Caco-2 (cell line): Measurements from ENCODE around the gene DMTF1. TPM values are rescaled to one million over a fixed set of nuclear protein-coding genes. Genes with fewer than 3 reads are reported as not detected.
"Not testable (repeated sequence)": the region's sequence is repeated elsewhere in the genome, so short reads cannot be mapped to it uniquely, and the experiment has no call there.

ENCODE experiments used
- BruUV-seq: library from RNA; stranded (reverse); fragments of 400-500 nt; replicated peaks from 2 replicates; lab custom pipeline; 2021; lab: Mats Ljungman, UMichigan
- CTCF ChIA-PET: fragments of 300-600 bp; sonication (Branson Sonifier 250); formaldehyde crosslinking; loops from one replicate; lab custom pipeline; 2022; ENCODE audit warnings: antibody characterized with exemption; lab: Charles Lee
- POLR2A ChIA-PET: fragments of 300-600 bp; sonication (Branson Sonifier 250); formaldehyde crosslinking; loops from one replicate; lab custom pipeline; 2022; ENCODE audit warnings: antibody characterized with exemption; lab: Charles Lee
- DNase-seq, 2 experiments: peaks; one replicate each; pipeline versions ENCODE4 v3.0.0 to v3.0.0-alpha.2; 2020 to 2022
- H3K27me3 ChIP-seq: replicated peaks from 2 replicates; pipeline ENCODE4 v1.6.0; 2011; ENCODE audit warnings: low read length; ENCODE audit not compliant: control insufficient read depth, insufficient read depth
- H3K36me3 ChIP-seq: 2 replicates; pipeline ENCODE4 v1.5.1; 2011; ENCODE audit warnings: low read length; ENCODE audit not compliant: control insufficient read depth, insufficient read depth
- H3K4me1 ChIP-seq: fragments of 250-450 bp; sonication (Bioruptor Pico); 2 replicates; pipeline ENCODE4 v1.5.1; 2020; ENCODE audit warnings: mild to moderate bottlenecking
- H3K4me3 ChIP-seq: 2 replicates; pipeline ENCODE4 v1.5.1; 2011; ENCODE audit warnings: low read depth, mild to moderate bottlenecking, control low read depth, low read length
- H3K9me3 ChIP-seq: fragments of 250-450 bp; sonication (Bioruptor Pico); 2 replicates; pipeline ENCODE4 v1.5.1; 2020; ENCODE audit warnings: mild to moderate bottlenecking, moderate library complexity
- H3K27ac Mint-ChIP-seq: one replicate; pipeline ENCODE4 v1.8.0; 2022; ENCODE audit warnings: mixed read lengths; ENCODE audit not compliant: unreplicated experiment
- H3K27me3 Mint-ChIP-seq: one replicate; pipeline ENCODE4 v1.8.0; 2022; ENCODE audit warnings: mixed read lengths; ENCODE audit not compliant: insufficient read depth, unreplicated experiment
- H3K36me3 Mint-ChIP-seq: one replicate; pipeline ENCODE4 v1.8.0; 2022; ENCODE audit warnings: mild to moderate bottlenecking, mixed read lengths; ENCODE audit not compliant: insufficient read depth, unreplicated experiment
- H3K4me1 Mint-ChIP-seq: one replicate; pipeline ENCODE4 v1.8.0; 2022; ENCODE audit warnings: low read depth, mixed read lengths; ENCODE audit not compliant: unreplicated experiment
- H3K4me3 Mint-ChIP-seq: one replicate; pipeline ENCODE4 v1.8.0; 2022; ENCODE audit warnings: mild to moderate bottlenecking, moderate library complexity, mixed read lengths; ENCODE audit not compliant: unreplicated experiment
- H3K9me3 Mint-ChIP-seq: one replicate; pipeline ENCODE4 v1.8.0; 2022; ENCODE audit warnings: mixed read lengths; ENCODE audit not compliant: unreplicated experiment
- intact Hi-C: fragments of 100-400 bp; cut with micrococcal nuclease; formaldehyde crosslinking; loops from one replicate; pipeline ENCODE4 v1.10.0; 2022; ENCODE audit not compliant: unreplicated experiment
- total RNA-seq: library from RNA; stranded (reverse); gene quantifications from 2 replicates; pipeline ENCODE4 v1.2.3, GENCODE V29; 2022
- TF ChIP-seq, protein P1 (sequence below), 2 experiments: fragments of 200-600 bp in 1 of 2; IDR thresholded peaks; 1 replicate in 1 of 2; 2 replicates in 1 of 2; pipeline versions ENCODE4 v1.5.1 to v1.8.0; 2011 to 2022; ENCODE audit warnings: antibody characterized with exemption in 1 of 2, control low read depth in 1 of 2, inconsistent platforms in 1 of 2, low read depth in 1 of 2, low read length in 1 of 2, mild to moderate bottlenecking in 1 of 2, moderate library complexity in 1 of 2; ENCODE audit not compliant: insufficient read depth in 1 of 2, severe bottlenecking in 1 of 2, unreplicated experiment in 1 of 2

Gene DMTF1
- total RNA-seq, 1 experiment from 2014 or later: 60.9 TPM

DNA sequence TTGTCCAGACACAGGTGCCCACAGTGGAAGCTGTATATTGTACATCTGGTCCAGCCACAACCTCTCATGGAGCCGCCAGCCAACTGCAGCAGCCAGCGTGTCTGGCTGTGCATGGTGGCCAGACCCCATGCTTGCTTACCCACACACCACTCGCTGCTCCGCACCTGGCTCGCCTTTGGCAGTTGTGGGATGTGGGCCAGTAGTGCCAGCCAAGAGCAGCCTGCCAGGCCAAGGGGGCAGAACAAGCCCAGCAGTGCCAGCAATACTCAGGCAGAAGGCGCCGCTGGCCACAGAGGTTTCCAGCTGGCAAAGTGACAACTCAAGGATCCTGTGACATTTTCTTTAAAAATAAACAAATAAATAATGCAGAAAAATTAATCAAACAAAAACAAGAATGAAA lies 79.0 kb downstream of the DMTF1 start:
- H3K27me3 Mint-ChIP-seq: peaks cover 7% of the 10 kb centered on the region
- no peak overlapping the region for H3K27ac Mint-ChIP-seq
- peaks cover under 1% of the 10 kb centered on the region for H3K4me1 Mint-ChIP-seq
- H3K36me3 Mint-ChIP-seq: no peaks in the 10 kb centered on the region
- H3K9me3 Mint-ChIP-seq: no peaks in the 10 kb centered on the region
- H3K9me3 ChIP-seq: no peaks in the 10 kb centered on the region
- no TSS peak for BruUV-seq
- H3K4me1 ChIP-seq: no peaks in the 10 kb centered on the region
- intact Hi-C loops: no loop called here
- no peak overlapping the region for H3K4me3 ChIP-seq
- DNase-seq: no peak
- ChIA-PET CTCF (no interaction called here), POLR2A (no interaction called here)
- H3K4me3 Mint-ChIP-seq: no peak overlapping the region
- TF ChIP-seq, protein P1, sequence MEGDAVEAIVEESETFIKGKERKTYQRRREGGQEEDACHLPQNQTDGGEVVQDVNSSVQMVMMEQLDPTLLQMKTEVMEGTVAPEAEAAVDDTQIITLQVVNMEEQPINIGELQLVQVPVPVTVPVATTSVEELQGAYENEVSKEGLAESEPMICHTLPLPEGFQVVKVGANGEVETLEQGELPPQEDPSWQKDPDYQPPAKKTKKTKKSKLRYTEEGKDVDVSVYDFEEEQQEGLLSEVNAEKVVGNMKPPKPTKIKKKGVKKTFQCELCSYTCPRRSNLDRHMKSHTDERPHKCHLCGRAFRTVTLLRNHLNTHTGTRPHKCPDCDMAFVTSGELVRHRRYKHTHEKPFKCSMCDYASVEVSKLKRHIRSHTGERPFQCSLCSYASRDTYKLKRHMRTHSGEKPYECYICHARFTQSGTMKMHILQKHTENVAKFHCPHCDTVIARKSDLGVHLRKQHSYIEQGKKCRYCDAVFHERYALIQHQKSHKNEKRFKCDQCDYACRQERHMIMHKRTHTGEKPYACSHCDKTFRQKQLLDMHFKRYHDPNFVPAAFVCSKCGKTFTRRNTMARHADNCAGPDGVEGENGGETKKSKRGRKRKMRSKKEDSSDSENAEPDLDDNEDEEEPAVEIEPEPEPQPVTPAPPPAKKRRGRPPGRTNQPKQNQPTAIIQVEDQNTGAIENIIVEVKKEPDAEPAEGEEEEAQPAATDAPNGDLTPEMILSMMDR (IDR thresholded peaks at IDR 0.05; ENCODE audit: insufficient read depth in 1 of 2, low read depth in 1 of 2, low read length in 1 of 2, severe bottlenecking in 1 of 2, unreplicated experiment in 1 of 2): no peak
- H3K27me3 ChIP-seq: no peaks in the 10 kb centered on the region; the same call in 1 of the 2 replicates
- H3K36me3 ChIP-seq: no peaks in the 10 kb centered on the region

DNA sequence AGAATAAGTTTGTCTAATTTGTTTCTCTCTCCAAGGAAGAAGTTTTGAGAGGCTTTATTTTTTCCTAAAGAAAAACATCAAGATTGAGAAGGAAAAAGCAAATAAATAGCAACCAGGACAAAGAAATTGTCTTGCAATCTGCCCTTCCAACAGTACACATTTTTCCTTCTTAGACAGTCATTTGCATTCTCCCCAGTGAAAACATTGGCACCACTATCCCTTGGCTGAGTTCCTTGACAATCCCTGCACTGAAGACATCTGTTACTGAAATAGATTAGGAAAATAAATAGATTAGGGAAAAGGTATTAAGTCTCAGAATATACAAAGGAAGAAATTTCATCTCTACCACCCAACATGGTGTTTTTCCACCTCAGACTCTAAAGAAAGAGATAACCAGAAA lies 79.5 kb downstream of the DMTF1 start:
- intact Hi-C loops: no loop called here
- H3K9me3 Mint-ChIP-seq: no peaks in the 10 kb centered on the region

DNA sequence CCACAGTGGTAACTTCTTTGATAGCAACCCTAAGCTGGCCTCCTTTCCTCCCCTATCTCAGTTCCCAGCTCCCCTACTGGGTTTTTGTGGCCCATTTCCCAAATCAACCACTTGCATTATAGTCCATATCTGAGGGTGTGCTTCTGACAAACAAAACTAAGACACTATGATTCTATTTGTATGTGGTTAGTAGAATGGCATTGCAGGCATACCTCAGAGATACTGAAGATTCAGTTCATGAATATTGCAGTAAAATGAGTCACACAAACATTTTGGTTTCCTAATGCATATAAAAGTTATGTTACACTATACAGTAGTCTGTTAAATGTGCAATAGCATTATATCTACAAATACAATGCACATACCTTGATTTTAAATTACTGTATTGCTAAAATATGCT lies 82.7 kb downstream of the DMTF1 start:
- Mint-ChIP-seq H3K27me3 (no peaks in the 10 kb centered on the region), H3K4me1 (peaks cover 17% of the 10 kb centered on the region), H3K36me3 (no peaks in the 10 kb centered on the region), H3K9me3 (no peaks in the 10 kb centered on the region), H3K4me3 (no peak overlapping the region), H3K27ac (no peak overlapping the region)
- DNase-seq: no peak
- no TSS peak for BruUV-seq
- ChIA-PET CTCF (no interaction called here), POLR2A (no interaction called here)
- Histone ChIP-seq H3K4me1 (peaks cover 3% of the 10 kb centered on the region; the same call in 1 of the 2 replicates), H3K27me3 (no peaks in the 10 kb centered on the region; the same call in 1 of the 2 replicates), H3K36me3 (no peaks in the 10 kb centered on the region), H3K4me3 (no peak overlapping the region), H3K9me3 (no peaks in the 10 kb centered on the region)
- intact Hi-C loops: no loop called here
- TF ChIP-seq, protein P1 (IDR thresholded peaks at IDR 0.05; ENCODE audit: insufficient read depth in 1 of 2, low read depth in 1 of 2, low read length in 1 of 2, severe bottlenecking in 1 of 2, unreplicated experiment in 1 of 2): no peak

More for the DNA sequence above, 79.5 kb downstream of the DMTF1 start:
- TF ChIP-seq, protein P1 (IDR thresholded peaks at IDR 0.05; ENCODE audit: insufficient read depth in 1 of 2, low read depth in 1 of 2, low read length in 1 of 2, severe bottlenecking in 1 of 2, unreplicated experiment in 1 of 2): no peak
- H3K27ac Mint-ChIP-seq: no peak overlapping the region
- DNase-seq: no peak
- peaks cover 5% of the 10 kb centered on the region for H3K4me1 Mint-ChIP-seq
- CTCF ChIA-PET: no interaction called here
- no peaks in the 10 kb centered on the region for H3K36me3 Mint-ChIP-seq
- BruUV-seq: no TSS peak
- peaks cover 2% of the 10 kb centered on the region for H3K27me3 Mint-ChIP-seq
- Histone ChIP-seq H3K36me3 (no peaks in the 10 kb centered on the region), H3K4me1 (peaks cover 2% of the 10 kb centered on the region; the same call in 1 of the 2 replicates), H3K9me3 (no peaks in the 10 kb centered on the region), H3K4me3 (no peak overlapping the region), H3K27me3 (no peaks in the 10 kb centered on the region; the same call in 1 of the 2 replicates)
- no peak overlapping the region for H3K4me3 Mint-ChIP-seq
- POLR2A ChIA-PET: no interaction called here

DNA sequence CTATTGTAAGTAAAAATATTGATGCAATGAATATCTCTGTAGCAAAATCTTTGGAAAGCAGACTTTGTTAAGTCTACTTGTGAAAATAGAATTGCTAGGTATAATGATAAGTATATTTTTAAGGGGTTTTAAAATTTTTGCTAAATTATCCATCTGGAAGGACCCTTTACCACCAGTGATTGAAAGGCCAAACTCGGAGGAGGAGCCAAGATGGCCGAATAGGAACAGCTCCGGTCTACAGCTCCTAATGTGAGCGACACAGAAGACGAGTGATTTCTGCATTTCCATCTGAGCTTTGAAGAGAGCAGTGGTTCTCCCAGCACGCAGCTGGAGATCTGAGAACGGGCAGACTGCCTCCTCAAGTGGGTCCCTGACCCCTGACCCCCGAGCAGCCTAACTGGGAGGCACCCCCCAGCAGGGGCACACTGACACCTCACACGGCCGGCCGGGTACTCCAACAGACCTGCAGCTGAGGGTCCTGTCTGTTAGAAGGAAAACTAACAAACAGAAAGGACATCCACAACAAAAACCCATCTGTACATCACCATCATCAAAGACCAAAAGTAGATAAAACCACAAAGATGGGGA lies 86.3 kb downstream of the DMTF1 start:
- H3K27me3 Mint-ChIP-seq, intact Hi-C loops: not testable (repeated sequence)

DNA sequence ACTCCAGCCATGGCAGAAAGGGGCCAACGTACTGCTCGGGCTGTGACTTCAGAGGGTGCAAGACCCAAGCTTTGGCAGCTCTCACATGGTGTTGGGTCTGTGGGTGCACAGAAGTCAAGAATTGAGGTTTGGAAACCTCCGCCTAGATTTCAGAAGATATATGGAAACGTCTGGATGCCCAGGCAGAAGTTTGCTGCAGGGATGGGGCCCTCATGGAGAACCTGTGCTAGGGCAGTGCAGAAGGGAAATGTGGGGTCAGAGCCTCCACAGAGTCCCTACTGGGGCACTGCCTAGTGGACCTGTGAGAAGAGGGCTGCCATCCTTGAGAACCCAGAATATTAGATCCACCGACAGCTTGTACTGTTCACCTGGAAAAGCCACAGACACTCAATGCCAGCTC lies 93.4 kb downstream of the DMTF1 start:
- H3K4me3 Mint-ChIP-seq, DNase-seq, CTCF ChIA-PET, H3K4me3 ChIP-seq, H3K27ac Mint-ChIP-seq, H3K4me1 ChIP-seq, BruUV-seq, H3K36me3 ChIP-seq, H3K36me3 Mint-ChIP-seq, H3K4me1 Mint-ChIP-seq, POLR2A ChIA-PET, intact Hi-C loops, H3K27me3 ChIP-seq: not testable (repeated sequence)
- peaks cover 17% of the 10 kb centered on the region for H3K9me3 ChIP-seq
- peaks cover 18% of the 10 kb centered on the region for H3K27me3 Mint-ChIP-seq
- peaks cover 26% of the 10 kb centered on the region for H3K9me3 Mint-ChIP-seq

More for the DNA sequence above, 86.3 kb downstream of the DMTF1 start:
- peak overlapping the region; percentile 6 for H3K4me3 Mint-ChIP-seq
- H3K9me3 ChIP-seq, H3K4me1 ChIP-seq, H3K27ac Mint-ChIP-seq, H3K27me3 ChIP-seq, H3K36me3 Mint-ChIP-seq, H3K9me3 Mint-ChIP-seq, POLR2A ChIA-PET, CTCF ChIA-PET, DNase-seq, H3K36me3 ChIP-seq, H3K4me3 ChIP-seq, BruUV-seq: not testable (repeated sequence)
- H3K4me1 Mint-ChIP-seq: peaks cover 17% of the 10 kb centered on the region
